Neutrophil (primary cell): ENCODE results near the gene ECHDC3.

Experiments
- H3K27ac ChIP-seq: fragments of 200-600 bp; sonication (generic); 2 replicates; pipeline ENCODE4 v1.5.1; 2016; ENCODE audit warnings: mild to moderate bottlenecking, moderate library complexity
- H3K27me3 ChIP-seq: fragments of 200-600 bp; sonication (generic); 2 replicates; pipeline ENCODE4 v1.6.0; 2016; ENCODE audit warnings: mild to moderate bottlenecking
- H3K36me3 ChIP-seq: fragments of 200-600 bp; sonication (generic); 2 replicates; pipeline ENCODE4 v1.5.1; 2017
- H3K4me1 ChIP-seq, 2 experiments: fragments of 200-600 bp in 1 of 2; sonication (generic) in 1 of 2; 1 replicate in 1 of 2; 2 replicates in 1 of 2; pipeline versions ENCODE4 v1.5.1 to v1.6.1; 2013 to 2016; ENCODE audit warnings: low read depth in 1 of 2, low read length in 1 of 2, mild to moderate bottlenecking in 1 of 2, moderate library complexity in 1 of 2; ENCODE audit not compliant: control insufficient read depth in 1 of 2, insufficient read depth in 1 of 2
- H3K4me3 ChIP-seq, 2 experiments: fragments of 200-600 bp in 1 of 2; sonication (generic) in 1 of 2; 1 replicate in 1 of 2; 2 replicates in 1 of 2; pipeline ENCODE4 v1.5.1; 2013 to 2016; ENCODE audit warnings: low read depth in 1 of 2, low read length in 1 of 2, mild to moderate bottlenecking in 1 of 2, moderate library complexity in 1 of 2
- H3K9me3 ChIP-seq: fragments of 200-600 bp; sonication (generic); 2 replicates; pipeline ENCODE4 v1.5.1; 2016
- TF ChIP-seq, protein P1 (sequence below): fragments of 200-600 bp; sonication (generic); IDR thresholded peaks from 2 replicates; pipeline ENCODE4 v1.5.1; 2016; ENCODE audit warnings: antibody characterized with exemption

ECHDC3 gene

DNA sequence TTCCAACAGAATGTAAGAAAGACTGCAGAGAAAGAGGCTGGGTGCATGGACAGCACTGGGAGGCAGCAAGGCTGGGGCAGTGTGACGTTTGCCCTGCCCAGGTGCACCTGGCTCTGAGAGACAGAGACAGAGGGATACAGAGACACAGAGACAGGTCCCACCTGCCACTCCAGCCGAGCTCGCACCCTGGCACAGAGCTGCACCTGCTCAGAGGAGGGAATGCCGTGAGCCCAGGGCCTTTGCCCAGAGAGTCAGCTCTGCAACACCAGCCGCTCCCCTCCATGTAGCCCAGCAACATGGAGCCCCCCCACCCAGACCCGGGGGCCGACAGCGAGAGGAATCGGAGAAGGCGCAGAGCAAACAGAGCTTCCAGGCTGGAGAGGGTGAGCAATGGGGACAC is 45.7 kb downstream of the ECHDC3 start:
- H3K36me3 ChIP-seq = no peaks in the 10 kb centered on the region
- no peaks in the 10 kb centered on the region for H3K4me1 ChIP-seq
- no peaks in the 10 kb centered on the region for H3K27me3 ChIP-seq
- H3K9me3 ChIP-seq = no peaks in the 10 kb centered on the region
- TF ChIP-seq, protein P1, sequence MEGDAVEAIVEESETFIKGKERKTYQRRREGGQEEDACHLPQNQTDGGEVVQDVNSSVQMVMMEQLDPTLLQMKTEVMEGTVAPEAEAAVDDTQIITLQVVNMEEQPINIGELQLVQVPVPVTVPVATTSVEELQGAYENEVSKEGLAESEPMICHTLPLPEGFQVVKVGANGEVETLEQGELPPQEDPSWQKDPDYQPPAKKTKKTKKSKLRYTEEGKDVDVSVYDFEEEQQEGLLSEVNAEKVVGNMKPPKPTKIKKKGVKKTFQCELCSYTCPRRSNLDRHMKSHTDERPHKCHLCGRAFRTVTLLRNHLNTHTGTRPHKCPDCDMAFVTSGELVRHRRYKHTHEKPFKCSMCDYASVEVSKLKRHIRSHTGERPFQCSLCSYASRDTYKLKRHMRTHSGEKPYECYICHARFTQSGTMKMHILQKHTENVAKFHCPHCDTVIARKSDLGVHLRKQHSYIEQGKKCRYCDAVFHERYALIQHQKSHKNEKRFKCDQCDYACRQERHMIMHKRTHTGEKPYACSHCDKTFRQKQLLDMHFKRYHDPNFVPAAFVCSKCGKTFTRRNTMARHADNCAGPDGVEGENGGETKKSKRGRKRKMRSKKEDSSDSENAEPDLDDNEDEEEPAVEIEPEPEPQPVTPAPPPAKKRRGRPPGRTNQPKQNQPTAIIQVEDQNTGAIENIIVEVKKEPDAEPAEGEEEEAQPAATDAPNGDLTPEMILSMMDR = no peak
- H3K4me3 ChIP-seq = no peak overlapping the region
- no peak overlapping the region for H3K27ac ChIP-seq

DNA sequence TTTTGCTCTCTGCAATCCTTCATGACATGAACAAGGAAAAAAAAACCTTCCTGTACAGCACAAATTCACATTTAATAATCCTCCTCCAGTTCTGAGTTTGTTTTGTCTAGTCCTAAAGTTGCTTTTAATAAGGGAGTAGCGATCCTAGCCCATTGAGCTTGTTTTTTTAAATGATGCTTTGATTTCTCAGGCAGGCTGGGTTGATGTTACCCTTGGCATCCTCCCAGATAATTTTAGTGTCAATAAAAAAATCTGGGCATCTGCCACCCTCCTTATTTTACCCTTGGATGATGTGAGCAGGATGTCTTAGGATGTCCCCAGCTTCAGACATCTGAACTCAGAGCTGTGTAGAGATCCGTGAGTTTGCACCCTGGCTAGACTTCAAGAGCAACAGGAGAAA is 47.1 kb downstream of the ECHDC3 start:
- no peaks in the 10 kb centered on the region for H3K9me3 ChIP-seq
- H3K4me1 ChIP-seq = no peaks in the 10 kb centered on the region
- no peaks in the 10 kb centered on the region for H3K36me3 ChIP-seq
- H3K4me3 ChIP-seq = no peak overlapping the region
- no peak overlapping the region for H3K27ac ChIP-seq
- no peaks in the 10 kb centered on the region for H3K27me3 ChIP-seq
- TF ChIP-seq, protein P1 = no peak

DNA sequence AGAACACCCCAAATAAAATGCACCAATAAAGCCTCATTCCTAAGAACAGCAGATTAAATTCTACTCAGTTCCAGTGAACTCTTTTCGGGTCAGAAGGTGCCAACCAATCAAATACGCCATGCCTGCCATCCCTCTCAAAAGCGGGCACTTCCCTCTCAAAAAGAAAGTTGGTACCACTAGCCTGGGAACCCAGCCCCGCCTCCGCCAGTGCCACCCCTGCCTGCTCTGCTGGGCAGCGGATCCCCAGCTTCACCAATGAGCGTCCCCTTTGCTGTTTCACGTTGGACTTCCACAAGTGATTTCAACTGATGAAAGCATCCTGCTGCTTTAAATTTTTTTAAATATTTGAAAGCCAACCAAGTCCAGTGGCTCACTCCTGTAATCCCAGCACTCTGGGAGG is 47.8 kb downstream of the ECHDC3 start:
- H3K27me3 ChIP-seq = no peaks in the 10 kb centered on the region
- H3K4me1 ChIP-seq = no peaks in the 10 kb centered on the region

DNA sequence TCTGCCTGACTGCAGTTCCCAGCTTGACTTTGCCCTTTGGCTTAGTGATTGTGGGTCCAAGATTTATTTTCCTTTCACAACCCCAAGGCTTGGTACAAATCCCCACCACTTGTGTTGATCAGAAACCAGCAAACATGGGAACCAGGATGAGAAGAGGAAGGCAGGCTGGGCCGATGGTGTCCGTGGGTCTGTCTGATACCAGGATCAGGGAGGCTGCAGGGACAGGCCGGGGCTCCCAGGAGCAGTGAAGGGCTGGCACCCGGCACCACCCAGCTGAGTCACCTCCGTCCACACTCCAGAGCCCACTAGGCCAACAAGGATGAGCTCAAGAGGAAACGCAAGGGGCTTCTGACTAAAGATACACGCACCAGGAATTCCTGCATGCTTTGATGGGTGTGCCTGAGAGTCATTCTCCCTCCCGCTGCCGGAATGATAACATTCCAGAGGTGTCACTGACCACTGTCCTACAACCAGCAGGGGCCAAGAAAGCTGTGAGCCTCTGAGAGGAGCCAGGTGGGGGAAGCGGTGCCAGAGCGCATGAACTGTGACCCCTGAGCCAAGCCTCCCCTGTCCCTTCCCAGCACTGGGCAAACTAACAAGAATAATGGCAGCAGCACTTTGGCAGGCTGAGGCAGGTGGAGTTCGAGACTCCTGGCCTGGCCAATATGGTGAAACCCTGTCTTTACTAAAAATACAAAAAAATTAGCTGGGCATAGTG is 51.7 kb downstream of the ECHDC3 start:
- Histone ChIP-seq H3K27ac (no peak overlapping the region), H3K4me1 (no peaks in the 10 kb centered on the region), H3K9me3 (no peaks in the 10 kb centered on the region), H3K27me3 (no peaks in the 10 kb centered on the region), H3K36me3 (no peaks in the 10 kb centered on the region), H3K4me3 (no peak overlapping the region)
- TF ChIP-seq, protein P1 = no peak

More for the DNA sequence above, 47.8 kb downstream of the ECHDC3 start:
- Histone ChIP-seq H3K4me3 (no peak overlapping the region), H3K9me3 (no peaks in the 10 kb centered on the region), H3K36me3 (no peaks in the 10 kb centered on the region), H3K27ac (no peak overlapping the region)
- TF ChIP-seq, protein P1 = no peak

- no peaks in the 10 kb centered on the region for H3K27me3 ChIP-seq
- TF ChIP-seq, protein P1 = no peak
- H3K27ac ChIP-seq = no peak overlapping the region
These were observed 52.4 kb downstream of the ECHDC3 start for GRCh38 chr10:11794566-11794965.

More at GRCh38 chr10:11794566-11794965, 52.4 kb downstream of the ECHDC3 start:
- Histone ChIP-seq H3K9me3 (no peaks in the 10 kb centered on the region), H3K36me3 (no peaks in the 10 kb centered on the region), H3K4me1 (no peaks in the 10 kb centered on the region), H3K4me3 (no peak overlapping the region)
